Cardiac atrium fibroblast (primary cell): ENCODE data around the gene EXOG. TPM values are rescaled to one million over a fixed set of nuclear protein-coding genes. Genes with fewer than 3 reads are reported as not detected.

Experiments used
- total RNA-seq: library from RNA; depleted of rRNA; stranded (reverse); fragments of >200 nt; gene quantifications from 2 replicates; pipeline ENCODE4 v1.2.3, GENCODE V29; 2015

Gene EXOG, protein sequence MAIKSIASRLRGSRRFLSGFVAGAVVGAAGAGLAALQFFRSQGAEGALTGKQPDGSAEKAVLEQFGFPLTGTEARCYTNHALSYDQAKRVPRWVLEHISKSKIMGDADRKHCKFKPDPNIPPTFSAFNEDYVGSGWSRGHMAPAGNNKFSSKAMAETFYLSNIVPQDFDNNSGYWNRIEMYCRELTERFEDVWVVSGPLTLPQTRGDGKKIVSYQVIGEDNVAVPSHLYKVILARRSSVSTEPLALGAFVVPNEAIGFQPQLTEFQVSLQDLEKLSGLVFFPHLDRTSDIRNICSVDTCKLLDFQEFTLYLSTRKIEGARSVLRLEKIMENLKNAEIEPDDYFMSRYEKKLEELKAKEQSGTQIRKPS
- total RNA-seq = 3.7 and 3.8 TPM in 2 replicates

DNA sequence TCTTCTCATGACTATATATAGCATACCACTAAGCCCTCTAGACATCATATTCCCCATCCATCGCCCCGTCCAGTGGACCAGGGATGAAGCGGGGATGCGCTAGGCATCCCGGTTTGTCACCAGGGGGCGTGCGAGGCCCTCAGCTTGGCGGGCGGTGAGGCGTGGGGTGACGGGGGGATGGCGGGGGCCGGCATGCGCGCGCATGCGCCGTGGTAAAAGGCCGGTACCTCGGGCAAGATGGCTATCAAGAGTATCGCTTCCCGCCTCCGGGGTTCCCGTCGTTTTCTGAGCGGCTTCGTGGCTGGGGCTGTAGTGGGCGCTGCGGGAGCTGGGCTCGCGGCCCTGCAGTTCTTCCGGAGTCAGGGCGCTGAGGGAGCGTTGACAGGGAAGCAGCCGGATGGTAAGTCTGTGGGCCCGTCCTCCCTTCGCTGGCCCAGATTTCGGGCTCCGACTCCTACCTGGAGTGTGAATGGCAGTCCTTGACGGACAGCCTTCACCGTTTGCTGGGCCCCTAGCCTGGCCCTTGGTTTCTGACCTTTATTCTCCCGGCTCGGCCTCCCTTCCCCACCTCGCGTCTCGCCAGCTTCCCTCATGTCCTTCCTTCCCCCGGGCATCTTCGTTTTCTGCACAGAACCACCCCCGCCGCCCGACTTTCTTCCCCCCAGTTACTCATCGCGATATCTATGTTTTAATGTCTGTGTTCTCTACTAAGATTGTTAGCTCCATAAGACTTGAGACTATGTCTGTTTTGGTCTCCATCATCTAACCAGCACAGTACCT, at the start of gene EXOG:
Gene EXOG (plus strand): TSS at position 210 of the 780 bp plus-strand sequence. CDS start 28 bp downstream, at position 238.

GRCh38 chr3:38453075-38453912, 42.8 kb upstream of the EXOG start, which contains the start of gene ACVR2B:
ACVR2B (plus strand) TSS chr3:38453890; CDS start chr3:38454323, 433 bp downstream.

Other genes with a start within 250 kb of the EXOG start
- not detected in 2 replicates for gene SLC22A13, start 230.5 kb upstream of the EXOG start, total RNA-seq
- gene SLC22A14, start 214.0 kb upstream of the EXOG start, total RNA-seq = not detected in 2 replicates
- gene XYLB, start 149.6 kb upstream of the EXOG start, total RNA-seq = 2.6 and 2.7 TPM in 2 replicates
- 0.90 and 1.1 TPM in 2 replicates for gene ACVR2B, start 42.5 kb upstream of the EXOG start, total RNA-seq
- 0.16 and 0.18 TPM in 2 replicates for gene SCN5A, start 153.3 kb downstream of the EXOG start, total RNA-seq